AG09309 (cell line): ENCODE measurements around the gene SHISA6.

ENCODE experiments used
- DNase-seq: peaks from one replicate; pipeline ENCODE4 v3.0.0-alpha.2; 2010; ENCODE audit warnings: low read depth
- H3K4me3 ChIP-seq: 2 replicates; pipeline ENCODE4 v1.5.1; 2011; ENCODE audit warnings: mild to moderate bottlenecking, low read depth, low read length, moderate library complexity; ENCODE audit not compliant: control insufficient read depth
- CTCF ChIP-seq: IDR thresholded peaks from 2 replicates; pipeline ENCODE4 v1.5.1; 2011; ENCODE audit warnings: mild to moderate bottlenecking, low read depth, low read length, inconsistent platforms; ENCODE audit not compliant: insufficient read depth, control insufficient read depth; ENCODE audit errors: missing control alignments

The SHISA6 gene

GRCh38 chr17:11383157-11383556 is 142.1 kb downstream of the SHISA6 start:
- no peak overlapping the region for H3K4me3 ChIP-seq
- no peak for DNase-seq
- TF ChIP-seq CTCF: no peak

GRCh38 chr17:11384131-11384530 is 143.1 kb downstream of the SHISA6 start:
- no peak overlapping the region for H3K4me3 ChIP-seq
- TF ChIP-seq CTCF: no peak
- no peak for DNase-seq

- TF ChIP-seq CTCF: no peak
- no peak for DNase-seq
These were observed 146.6 kb downstream of the SHISA6 start for GRCh38 chr17:11387610-11388009.

GRCh38 chr17:11388054-11388453 is 147.0 kb downstream of the SHISA6 start:
- TF ChIP-seq CTCF: no peak
- DNase-seq: no peak

More at GRCh38 chr17:11387610-11388009, 146.6 kb downstream of the SHISA6 start:
- H3K4me3 ChIP-seq: no peak overlapping the region

GRCh38 chr17:11389583-11389982 is 148.6 kb downstream of the SHISA6 start:
- DNase-seq: no peak
- no peak overlapping the region for H3K4me3 ChIP-seq
- no peak for TF ChIP-seq CTCF

More at GRCh38 chr17:11388054-11388453, 147.0 kb downstream of the SHISA6 start:
- H3K4me3 ChIP-seq: no peak overlapping the region

- no peak for TF ChIP-seq CTCF
- no peak for DNase-seq
- no peak overlapping the region for H3K4me3 ChIP-seq
These were observed 150.1 kb downstream of the SHISA6 start for GRCh38 chr17:11391134-11391533.
